Body of pancreas (tissue), 4 donors: ENCODE measurements around the gene ANAPC15.

Experiments
- CTCF ChIP-seq, 7 experiments: fragments of 450-650 bp in 4 of 7; fragments of 200-600 bp in 3 of 7; sonication (generic) in 3 of 7; IDR thresholded peaks; one replicate each; pipeline ENCODE4 v1.5.1; 2016 to 2019; ENCODE audit warnings: antibody characterized with exemption in 7 of 7
- POLR2A ChIP-seq, 3 donors: fragments of 450-650 bp; IDR thresholded peaks; one replicate each; pipeline ENCODE4 v1.6.1; 2016; ENCODE audit warnings: antibody characterized with exemption in 3 of 3, mild to moderate bottlenecking in 2 of 3

GRCh38 chr11:72067266-72067665 lies 45.2 kb downstream of the ANAPC15 start:
- TF ChIP-seq CTCF (IDR thresholded peaks at IDR 0.05) (no peak), POLR2A (IDR thresholded peaks at IDR 0.05) (no peak)
